HG03439 (cell line): ENCODE results near the gene NRXN2.
"Not testable (repeated sequence)": the region's sequence is repeated elsewhere in the genome, so short reads cannot be mapped to it uniquely, and the experiment has no call there.

Source experiments
- ATAC-seq: cut with Tn5 transposase; IDR thresholded peaks from one replicate; pipeline ENCODE4 v1.9.1; 2021; ENCODE audit warnings: mild to moderate bottlenecking, moderate library complexity; ENCODE audit not compliant: unreplicated experiment

NRXN2 gene

DNA sequence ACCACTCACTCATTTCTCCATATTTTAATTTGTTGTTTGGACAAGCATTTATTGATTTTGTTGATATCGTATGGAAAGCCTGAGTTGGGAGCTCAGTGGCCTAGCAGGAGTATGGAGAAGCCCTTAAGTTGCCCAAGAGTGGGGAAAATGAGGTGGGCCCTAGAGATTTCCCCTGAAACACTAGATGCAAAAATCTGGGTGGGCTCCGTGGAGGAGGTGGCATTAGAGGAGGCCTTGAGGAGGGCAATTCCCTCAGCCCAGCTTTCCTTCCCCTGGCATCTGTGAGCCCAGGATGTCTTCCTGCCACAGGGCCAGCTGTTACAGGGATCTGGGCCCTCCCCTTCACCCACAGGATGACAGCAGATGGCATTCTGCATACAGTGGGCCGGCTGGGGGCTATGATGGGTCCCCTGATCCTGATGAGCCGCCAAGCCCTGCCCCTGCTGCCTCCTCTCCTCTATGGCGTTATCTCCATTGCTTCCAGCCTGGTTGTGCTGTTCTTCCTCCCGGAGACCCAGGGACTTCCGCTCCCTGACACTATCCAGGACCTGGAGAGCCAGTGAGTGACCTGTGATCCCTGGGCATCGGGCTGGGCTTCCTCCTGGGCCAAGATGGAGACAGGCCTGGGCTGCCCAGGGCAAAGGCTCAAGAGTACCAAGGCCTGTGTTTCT, 153.6 kb downstream of the NRXN2 start:
- ATAC-seq, result no peak

DNA sequence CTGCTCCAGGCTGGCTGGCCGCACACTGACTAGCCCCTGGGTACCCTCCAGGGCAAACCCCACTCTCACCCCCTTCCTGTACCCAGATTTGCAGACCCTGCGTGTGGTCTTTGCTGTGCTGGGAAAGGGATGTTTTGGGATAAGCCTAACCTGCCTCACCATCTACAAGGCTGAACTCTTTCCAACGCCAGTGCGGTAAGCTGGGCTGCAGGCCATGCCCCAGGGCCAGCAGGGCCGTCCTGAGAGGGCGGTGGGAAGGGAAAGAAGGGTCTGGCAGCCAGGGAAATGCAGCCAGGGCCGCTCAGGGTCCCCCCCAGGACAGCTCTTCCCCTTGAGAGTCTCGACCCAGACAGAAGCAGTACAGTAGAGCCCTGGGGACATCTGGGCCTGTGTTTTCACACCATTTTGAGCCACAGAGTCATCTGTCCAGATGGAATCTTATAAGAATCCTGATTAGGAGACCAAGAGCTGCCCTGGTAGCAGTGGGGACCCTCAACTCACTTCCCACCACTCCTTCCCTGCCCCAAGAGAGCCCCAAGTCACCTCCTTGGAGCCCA, 154.3 kb downstream of the NRXN2 start:
- no peak for ATAC-seq

DNA sequence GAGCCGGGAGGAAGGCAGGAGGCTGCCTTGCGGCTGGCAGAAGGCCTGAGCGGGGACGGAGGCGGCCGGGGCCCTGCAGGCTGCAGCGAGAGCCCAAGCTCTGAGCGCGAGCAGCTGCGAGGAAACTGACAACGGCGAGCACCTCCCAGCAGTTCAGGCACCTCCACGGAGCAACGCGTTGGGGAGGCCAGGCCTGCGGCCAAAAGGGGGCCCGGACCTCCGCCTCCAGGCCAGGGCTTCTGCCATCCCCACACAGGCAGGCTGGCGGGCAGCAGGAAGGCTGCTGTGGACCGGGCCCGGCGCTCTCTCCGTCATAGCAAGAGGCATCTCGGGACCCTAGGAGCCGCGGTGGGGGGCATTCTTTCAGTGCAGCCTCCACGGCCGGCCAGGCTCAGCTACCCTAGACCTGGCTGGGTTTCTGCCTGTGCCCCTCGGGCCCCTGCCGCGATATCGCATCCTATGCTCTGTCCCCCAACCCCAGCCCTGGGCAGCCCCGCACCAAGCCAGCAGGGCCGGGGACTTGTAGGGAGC, 154.9 kb downstream of the NRXN2 start:
- no peak for ATAC-seq

DNA sequence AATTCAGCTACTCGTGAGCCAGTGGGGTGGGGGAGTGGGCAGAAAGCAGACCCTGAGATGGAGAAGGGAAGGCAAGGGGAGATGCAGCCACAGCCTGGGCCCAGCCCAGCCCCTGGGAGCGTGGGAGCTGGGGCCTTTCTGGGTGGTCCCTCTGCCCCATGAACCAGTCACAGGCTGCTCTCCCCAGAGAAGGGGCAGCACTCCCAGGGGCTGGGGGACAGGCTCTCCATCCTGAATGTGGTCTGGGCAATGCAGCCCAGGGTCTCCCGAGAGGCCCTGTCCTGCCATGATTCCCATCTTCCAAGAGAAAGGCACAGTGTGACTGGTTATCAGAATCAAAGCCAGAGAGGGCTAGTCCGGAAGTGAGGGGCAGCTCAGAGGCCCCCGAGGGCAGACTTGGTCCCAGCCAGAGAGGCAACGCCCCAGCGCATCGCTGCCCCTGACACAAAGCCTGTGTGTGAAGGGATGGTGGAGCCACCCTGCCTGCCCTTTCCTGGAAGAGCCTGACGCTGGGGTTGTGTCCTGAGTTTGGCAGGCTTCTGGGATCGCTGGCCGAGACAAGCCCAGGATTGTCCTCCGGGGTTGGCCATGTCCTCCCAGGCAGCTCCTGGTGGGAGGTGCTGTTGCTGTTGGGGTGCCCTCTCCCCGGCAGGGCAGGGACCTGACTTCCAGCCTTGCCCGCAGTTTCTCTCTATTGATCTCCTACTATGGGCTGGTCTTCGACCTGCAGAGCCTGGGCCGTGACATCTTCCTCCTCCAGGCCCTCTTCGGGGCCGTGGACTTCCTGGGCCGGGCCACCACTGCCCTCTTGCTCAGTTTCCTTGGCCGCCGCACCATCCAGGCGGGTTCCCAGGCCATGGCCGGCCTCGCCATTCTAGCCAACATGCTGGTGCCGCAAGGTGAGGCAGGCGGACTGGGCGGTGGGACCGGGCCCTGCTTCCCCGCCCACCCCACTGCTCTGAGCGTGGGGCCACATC, 155.8 kb downstream of the NRXN2 start:
- ATAC-seq, result no peak

DNA sequence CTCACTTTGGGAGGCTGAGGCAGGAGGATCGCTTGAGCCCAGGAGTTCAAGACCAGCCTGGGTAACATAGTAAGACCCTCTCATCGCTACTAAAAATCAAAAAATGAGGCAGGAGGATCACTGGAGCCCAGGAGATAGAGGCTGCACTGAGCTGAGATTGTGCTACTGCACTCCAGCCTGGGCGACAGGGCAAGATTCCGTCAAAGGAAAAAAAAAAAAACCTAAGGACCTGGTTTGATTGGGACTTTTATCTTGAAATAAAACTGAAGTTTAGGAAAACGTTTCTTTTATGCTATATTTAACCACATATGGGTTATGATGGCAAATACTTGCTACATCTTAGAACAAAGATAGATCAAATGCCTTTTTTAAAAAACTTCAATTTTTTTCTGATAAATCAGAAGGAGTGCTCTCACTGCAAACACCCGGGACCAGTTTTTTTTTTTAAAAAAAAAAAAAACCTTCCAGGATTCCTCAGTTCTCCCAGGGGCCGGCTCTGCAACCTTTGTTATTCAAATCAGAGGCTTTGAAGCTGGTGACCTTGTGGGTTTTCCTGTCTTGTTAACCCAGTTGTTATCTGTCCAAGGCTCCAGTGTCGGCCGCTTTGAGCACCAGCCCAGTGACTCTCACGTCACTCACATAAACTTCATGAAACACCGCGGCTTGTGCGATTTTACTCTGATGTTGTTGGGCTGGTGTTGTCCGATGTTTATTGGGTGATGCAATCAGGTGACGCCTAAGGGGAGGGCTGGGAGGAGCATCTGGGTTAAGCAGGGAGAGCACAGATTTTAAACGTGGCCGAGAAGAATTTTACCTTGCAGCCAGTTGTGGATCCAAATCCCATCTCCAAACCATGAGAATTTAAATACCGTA, 156.7 kb downstream of the NRXN2 start:
- ATAC-seq, result no peak

DNA sequence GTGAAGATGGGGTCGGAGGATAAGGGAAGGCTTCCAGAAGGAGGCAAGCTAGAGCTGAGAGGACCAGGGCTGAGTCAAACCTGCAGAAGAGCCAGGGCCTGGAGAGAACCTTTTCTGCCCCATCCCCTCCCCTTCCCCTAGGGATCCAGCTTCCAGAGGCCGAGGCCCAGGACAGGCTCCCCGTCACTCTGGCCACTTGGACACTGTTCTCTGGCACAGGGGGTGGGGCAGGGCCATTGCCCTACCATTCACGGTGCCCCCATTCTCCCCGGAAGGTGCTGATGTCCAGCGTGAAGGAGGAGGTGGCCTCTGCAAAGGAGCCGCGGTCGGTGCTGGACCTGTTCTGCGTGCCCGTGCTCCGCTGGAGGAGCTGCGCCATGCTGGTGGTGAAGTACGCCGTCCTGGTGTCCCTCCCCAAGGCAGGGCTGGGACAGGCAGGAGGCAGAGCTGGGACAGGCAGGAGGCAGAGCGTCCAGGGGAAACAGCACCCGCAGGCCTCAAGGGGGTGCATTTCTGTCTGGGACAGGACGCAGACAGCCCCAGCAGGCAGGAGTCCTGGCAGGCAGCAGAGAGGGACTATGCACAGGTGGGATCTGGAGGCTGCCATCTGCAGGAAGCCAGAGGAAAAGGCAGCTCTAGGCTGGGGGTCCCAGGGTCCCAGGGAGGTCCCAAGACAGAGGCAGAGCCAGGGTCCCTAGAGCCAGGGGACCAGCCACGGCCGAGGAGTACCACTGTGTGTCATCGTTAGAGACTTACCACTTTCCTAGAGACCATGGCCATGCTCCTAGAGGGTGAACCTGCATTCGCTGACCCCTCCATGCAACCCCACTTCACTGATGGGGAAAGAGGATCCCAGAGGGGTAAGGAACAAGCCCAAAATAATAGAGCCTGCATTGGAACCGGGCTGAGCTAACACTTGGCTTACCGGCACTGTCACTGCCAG, 157.8 kb downstream of the NRXN2 start:
- ATAC-seq, result no peak

DNA sequence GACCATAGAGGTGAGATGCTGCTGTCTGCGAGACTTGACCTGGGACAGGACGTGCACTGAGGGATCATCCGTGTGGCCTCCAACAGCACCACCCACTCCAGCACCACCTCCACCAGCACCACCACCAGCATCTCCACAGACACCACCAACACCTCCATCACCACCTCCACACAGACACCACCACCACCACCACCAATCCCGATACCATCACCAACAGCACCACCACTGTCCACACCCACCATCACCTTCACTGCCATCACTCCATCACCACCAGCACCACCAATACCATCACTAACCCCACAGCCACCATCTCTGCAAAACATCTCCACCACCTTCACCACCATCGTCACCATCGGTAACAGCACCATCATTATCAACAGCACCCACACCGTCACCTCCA, 158.6 kb downstream of the NRXN2 start:
- ATAC-seq, result no peak

DNA sequence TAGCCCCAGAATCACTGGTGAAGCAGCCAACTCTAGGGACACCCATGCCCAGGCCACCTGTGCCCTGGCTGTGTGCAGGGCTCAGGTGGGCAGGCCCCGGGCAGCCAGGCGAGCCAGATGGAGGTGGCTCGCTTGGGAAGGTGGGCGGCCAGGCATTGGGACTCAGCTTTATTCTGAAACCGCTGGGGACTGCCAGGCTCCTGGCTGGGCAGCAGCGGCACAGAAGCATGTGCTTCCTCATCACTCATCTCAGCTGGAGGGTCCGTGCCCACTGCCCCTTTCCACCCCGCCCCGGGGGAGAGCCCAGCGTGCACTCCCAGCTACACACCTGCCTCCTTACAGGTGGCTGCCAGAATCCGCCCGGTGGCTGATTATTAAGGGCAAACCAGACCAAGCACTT, 159.0 kb downstream of the NRXN2 start:
- no peak for ATAC-seq

DNA sequence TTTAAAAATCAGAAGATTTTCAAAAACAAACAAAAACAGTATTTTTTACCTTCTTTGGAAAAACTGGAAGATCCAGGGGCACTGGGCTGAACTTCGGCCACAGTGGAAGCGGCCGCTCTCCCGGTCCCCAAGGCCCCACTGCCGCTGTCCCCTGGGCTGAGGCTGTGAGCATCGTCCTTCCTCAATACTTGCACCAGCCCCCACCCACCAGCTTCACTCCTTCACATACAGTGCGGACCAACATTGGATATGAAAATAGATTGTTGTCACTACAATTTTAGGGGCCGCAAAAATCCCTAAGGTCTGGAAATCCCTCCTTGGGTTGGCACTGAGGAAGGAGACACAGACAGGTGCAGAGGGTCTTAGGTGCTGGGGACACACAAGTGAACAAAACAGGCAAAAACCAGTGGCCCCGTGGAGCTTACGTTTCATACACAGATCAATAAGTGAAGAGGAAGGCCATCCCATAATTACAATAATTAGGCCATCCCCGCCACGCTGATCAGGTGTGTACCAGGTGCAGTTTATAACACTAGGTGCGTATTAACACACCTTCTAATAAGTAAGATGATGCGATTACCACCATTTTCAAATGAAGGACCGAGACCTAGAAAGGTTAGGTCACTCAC, 160.2 kb downstream of the NRXN2 start:
- ATAC-seq, result no peak

DNA sequence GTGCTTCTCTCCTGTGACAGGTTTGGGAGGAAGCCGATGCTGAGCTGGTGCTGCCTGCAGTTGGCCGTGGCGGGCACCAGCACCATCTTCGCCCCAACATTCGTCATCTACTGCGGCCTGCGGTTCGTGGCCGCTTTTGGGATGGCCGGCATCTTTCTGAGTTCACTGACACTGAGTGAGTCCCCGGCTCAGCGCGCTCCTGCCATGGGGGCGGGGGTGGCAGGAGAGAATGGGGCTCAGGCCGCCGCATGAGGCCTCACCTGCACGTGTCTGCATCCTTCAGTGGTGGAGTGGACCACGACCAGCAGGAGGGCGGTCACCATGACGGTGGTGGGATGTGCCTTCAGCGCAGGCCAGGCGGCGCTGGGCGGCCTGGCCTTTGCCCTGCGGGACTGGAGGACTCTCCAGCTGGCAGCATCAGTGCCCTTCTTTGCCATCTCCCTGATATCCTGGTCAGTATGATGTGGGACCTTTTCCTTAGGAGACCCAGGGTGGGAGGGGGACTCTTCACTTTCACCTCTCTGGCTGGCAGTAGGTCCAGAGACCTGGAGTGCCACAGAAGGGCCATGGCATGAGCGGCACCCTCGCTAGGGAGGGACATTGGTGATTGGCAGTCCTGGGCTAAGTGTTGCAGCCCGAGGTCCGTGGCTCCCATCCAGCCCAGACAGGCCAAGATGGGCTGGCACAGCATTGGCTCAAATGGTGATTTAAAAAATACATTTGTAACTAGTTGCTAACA, 160.8 kb downstream of the NRXN2 start:
- ATAC-seq, result no peak

DNA sequence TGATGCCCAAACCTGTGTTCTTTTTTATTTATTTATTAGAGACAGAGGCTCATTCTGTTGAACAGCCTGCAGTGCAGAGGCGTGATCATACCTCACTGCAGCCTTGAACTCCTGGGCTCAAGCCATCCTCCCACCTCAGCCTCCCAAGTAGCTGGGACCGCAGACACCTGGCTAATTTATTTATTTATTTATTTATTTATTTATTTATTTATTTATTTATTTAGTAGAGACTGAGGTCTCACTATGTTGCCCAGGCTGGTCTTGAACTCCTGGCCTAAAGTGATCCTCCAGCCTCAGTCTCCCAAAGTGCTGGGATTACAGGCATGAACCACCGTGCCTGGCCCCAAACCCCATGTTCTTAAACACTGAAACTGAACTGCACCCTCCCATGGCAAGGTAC, 161.6 kb downstream of the NRXN2 start:
- ATAC-seq, result not testable (repeated sequence)

DNA sequence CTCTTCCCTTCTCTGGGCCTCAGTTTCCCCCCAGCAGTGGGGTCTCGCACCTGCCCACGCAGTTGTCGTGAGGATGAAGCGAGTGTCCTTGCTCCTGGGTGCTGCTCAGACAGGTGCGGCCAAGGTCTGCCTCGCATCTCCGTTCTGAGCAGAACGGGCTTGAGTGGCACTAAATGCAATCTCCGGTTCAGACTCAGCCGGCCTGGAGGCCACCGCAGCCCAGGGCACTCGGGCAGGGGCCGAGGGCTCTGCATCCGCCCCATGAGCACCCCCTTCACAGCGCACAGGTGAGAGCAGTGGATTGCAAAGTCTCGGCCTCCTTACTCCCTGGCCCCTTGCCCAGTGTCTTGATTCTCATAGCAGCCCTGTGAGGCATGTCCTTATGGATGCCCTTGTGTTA, 162.1 kb downstream of the NRXN2 start:
- no peak for ATAC-seq

DNA sequence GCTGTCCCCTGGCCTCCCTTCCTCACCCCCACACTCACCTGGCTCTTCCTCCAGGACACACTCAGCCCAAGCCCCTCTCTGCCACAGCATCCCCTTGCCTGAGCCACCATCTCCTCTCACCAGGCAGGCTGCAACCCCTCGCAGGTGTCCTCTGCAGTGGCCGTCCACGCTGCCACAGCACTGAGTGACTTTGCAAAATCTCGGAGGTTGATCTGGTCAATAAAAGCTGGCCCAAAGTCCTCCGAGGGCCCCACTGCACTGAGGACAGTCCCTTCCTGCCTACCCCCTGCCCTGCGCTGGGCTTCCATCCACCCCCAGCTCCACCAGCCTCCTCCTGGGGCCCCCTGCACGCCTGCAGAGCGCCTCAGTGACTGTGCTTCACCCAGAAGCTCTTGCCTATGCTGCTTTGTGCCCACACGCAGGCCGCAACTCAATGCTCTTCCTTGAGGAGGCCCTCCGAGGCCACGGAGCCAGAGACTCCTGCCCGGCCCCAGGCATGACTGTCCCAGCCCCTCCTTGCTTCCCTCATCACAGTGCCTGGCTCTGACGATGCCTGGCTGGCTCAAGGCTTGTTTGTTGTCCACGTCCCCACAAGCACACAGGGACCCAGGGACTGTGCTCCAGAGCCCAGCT, 162.7 kb downstream of the NRXN2 start:
- ATAC-seq, result no peak

DNA sequence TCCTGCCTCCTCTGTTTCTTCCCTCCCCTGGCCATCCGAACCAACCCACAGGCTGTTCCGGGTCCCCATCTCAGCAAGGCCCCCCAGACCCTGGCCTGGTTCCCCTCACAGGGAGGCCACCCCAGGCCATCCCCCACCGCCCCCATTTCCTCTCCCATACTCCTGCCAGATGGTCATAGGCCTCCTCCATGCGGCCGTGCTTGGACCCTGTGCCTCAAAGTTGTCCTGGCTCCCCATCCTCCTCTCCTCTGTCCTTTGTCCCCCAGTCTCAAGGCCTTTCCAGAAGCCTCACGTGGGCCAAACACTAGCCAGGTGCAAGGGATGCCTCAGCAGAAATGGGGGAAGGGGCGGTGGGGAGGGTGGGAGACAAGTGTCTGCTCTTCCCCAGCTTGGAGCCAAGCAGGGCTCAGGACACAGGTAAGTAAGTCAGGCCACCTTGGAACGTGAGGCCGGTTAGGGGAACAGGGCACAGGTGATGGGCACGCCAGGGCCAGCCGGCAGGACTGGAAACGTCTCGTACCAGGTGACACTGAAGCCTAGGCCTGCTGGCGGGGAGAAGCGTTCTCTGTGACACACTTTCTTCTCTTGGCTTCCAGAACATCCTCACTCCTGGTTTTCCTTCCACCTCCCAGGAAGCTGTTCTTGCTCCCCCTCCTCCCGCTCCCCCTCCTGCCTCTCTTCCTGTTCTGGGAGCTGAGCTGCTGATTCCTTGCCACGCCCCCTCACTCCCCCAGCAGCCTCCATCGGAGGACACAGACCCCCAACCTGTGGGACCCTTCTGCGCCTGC, 163.5 kb downstream of the NRXN2 start:
- no peak for ATAC-seq

DNA sequence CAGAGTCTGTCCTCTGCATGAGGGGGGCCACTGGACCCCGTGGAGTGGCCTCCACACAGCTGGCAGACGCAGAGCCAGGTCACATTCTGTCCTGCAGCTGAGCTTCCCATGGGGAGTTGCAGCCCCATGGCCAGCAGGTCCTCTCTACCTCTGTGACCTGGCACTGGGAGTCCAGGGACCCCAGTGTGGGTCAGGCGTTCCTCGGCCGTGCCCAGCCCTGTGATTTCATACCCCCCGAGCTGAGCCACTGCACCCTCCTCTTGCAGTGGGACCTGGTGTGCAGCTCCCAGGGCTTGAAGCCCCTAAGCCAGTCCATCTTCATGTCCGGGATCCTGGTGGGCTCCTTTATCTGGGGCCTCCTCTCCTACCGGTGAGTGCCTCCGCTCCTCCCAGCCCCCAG, 164.1 kb downstream of the NRXN2 start:
- ATAC-seq, result no peak

DNA sequence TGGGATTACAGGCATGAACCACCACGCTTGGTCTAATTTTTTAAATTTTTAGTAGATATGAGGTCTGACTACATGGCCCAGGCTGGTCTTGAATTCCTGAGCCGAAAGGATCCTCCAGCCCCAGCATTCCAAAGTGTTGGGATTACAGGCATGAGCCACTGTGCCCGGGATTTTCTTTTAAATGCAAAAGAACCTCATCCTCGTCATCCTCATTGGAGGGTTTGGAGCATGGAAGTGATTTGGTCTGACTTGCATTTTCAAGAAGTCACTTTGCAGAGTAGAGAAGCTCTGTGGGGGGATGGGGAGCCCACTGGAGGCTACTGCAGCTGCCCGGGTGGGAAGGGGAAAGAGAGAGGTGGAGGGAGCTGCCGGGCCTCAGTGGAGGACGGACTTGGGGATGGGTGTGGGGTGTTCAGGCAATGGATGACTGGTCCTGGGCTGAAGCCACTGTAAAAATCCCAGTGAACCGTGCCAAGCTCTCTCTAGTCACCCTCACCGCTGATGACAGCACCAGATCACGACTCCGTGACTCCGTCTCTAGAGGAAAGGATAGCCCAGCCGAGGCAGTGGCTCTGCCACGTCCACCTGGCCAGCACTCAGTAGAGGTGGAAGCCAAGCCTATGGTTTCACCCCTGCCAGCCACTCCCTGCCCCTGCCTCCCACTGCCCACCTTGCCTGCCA, 164.8 kb downstream of the NRXN2 start:
- ATAC-seq, result no peak
